DOHH2 (cell line): ENCODE results near the gene SIRPG.

ENCODE experiments used
- H3F3A ChIP-seq: fragments of 200-600 bp; sonication (generic), shearing (Covaris generic); 2 replicates; pipeline ENCODE4 v1.6.0; 2016; ENCODE audit warnings: antibody characterized with exemption, mild to moderate bottlenecking; ENCODE audit not compliant: control insufficient read depth, insufficient read depth
- H3K27ac ChIP-seq: fragments of 200-600 bp; sonication (generic); 2 replicates; pipeline ENCODE4 v1.5.1; 2014; ENCODE audit warnings: low read depth, mild to moderate bottlenecking, low read length, moderate library complexity
- H3K27me3 ChIP-seq: fragments of 200-600 bp; sonication (generic); 2 replicates; pipeline ENCODE4 v1.6.1; 2014; ENCODE audit warnings: mild to moderate bottlenecking, low read length, mixed read lengths; ENCODE audit not compliant: control insufficient read depth
- H3K36me3 ChIP-seq: fragments of 200-600 bp; sonication (generic); 2 replicates; pipeline ENCODE4 v1.6.1; 2014; ENCODE audit warnings: mild to moderate bottlenecking, low read length, moderate library complexity, mixed read lengths; ENCODE audit not compliant: control insufficient read depth
- H3K4me1 ChIP-seq: fragments of 200-600 bp; sonication (generic); 2 replicates; pipeline ENCODE4 v1.6.1; 2014; ENCODE audit warnings: mild to moderate bottlenecking, low read length, mixed read lengths; ENCODE audit not compliant: control insufficient read depth
- H3K4me2 ChIP-seq: fragments of 200-600 bp; sonication (generic); 2 replicates; pipeline ENCODE4 v1.6.0; 2014; ENCODE audit warnings: mild to moderate bottlenecking, low read length, moderate library complexity
- H3K4me3 ChIP-seq: fragments of 200-600 bp; sonication (generic); 2 replicates; pipeline ENCODE4 v1.5.1; 2014; ENCODE audit warnings: mild to moderate bottlenecking, low read length, mixed read lengths
- H3K79me2 ChIP-seq: fragments of 200-600 bp; sonication (generic); 2 replicates; pipeline ENCODE4 v1.6.1; 2014; ENCODE audit warnings: mild to moderate bottlenecking, low read length, mixed read lengths; ENCODE audit not compliant: control insufficient read depth
- H3K9me2 ChIP-seq: fragments of 200-600 bp; sonication (generic); replicated peaks from 2 replicates; pipeline ENCODE4 v1.6.1; 2014; ENCODE audit warnings: mild to moderate bottlenecking, low read length, mixed read lengths; ENCODE audit not compliant: control insufficient read depth
- H3K9me3 ChIP-seq: fragments of 200-600 bp; sonication (generic); 2 replicates; pipeline ENCODE4 v1.6.1; 2014; ENCODE audit warnings: antibody characterized with exemption, low read length, mixed read lengths; ENCODE audit not compliant: control insufficient read depth, insufficient read depth
- H4K20me1 ChIP-seq: fragments of 200-600 bp; sonication (generic); 2 replicates; pipeline ENCODE4 v1.6.0; 2014; ENCODE audit warnings: low read depth, mild to moderate bottlenecking, antibody characterized with exemption, low read length, moderate library complexity; ENCODE audit not compliant: control insufficient read depth, insufficient read depth
- EZH2phosphoT487 ChIP-seq: fragments of 200-600 bp; sonication (generic); IDR thresholded peaks from 2 replicates; pipeline ENCODE4 v1.6.1; 2017; ENCODE audit warnings: borderline replicate concordance, mild to moderate bottlenecking, antibody characterized with exemption, low read length, moderate library complexity, mixed read lengths
- TF ChIP-seq, protein P1 (sequence below): fragments of 200-600 bp; sonication (generic); IDR thresholded peaks from one replicate; pipeline ENCODE4 v1.5.1; 2014; ENCODE audit warnings: antibody characterized with exemption, mild to moderate bottlenecking, low read depth, low read length; ENCODE audit not compliant: poor library complexity, severe bottlenecking

Gene SIRPG

DNA sequence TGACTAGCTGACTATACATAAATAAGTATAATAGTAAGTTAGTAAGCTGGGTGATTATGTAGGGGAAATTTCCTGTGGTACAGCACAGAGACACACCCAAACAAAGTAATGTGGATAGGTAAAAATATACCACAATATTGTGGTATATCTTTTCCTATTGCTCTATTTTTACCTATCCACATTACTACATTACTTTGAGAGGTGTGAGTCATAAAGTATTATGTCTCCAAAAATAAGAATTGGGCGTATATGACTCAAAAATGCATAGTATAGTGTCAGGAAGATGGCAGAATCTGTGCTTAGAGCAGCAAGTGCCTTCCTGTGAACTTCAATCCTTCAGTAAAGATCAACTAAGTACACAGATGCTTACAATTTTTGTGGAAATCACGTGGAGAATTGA, 2.7 kb upstream of the SIRPG start:
- Histone ChIP-seq H3K4me1 (no peaks in the 10 kb centered on the region), H3K4me3 (no peak overlapping the region), H3K4me2 (no peak overlapping the region), H3K9me3 (no peaks in the 10 kb centered on the region), H3K36me3 (no peaks in the 10 kb centered on the region), H3K9me2 (no peaks in the 10 kb centered on the region), H3K27ac (no peak overlapping the region), H3K27me3 (peaks cover 18% of the 10 kb centered on the region), H4K20me1 (no peaks in the 10 kb centered on the region), H3K79me2 (no peaks in the 10 kb centered on the region), H3F3A (no peaks in the 10 kb centered on the region)
- TF ChIP-seq, protein P1, sequence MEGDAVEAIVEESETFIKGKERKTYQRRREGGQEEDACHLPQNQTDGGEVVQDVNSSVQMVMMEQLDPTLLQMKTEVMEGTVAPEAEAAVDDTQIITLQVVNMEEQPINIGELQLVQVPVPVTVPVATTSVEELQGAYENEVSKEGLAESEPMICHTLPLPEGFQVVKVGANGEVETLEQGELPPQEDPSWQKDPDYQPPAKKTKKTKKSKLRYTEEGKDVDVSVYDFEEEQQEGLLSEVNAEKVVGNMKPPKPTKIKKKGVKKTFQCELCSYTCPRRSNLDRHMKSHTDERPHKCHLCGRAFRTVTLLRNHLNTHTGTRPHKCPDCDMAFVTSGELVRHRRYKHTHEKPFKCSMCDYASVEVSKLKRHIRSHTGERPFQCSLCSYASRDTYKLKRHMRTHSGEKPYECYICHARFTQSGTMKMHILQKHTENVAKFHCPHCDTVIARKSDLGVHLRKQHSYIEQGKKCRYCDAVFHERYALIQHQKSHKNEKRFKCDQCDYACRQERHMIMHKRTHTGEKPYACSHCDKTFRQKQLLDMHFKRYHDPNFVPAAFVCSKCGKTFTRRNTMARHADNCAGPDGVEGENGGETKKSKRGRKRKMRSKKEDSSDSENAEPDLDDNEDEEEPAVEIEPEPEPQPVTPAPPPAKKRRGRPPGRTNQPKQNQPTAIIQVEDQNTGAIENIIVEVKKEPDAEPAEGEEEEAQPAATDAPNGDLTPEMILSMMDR: no peak
- no peak for TF ChIP-seq EZH2phosphoT487

- Histone ChIP-seq H4K20me1 (no peaks in the 10 kb centered on the region), H3K4me2 (no peak overlapping the region), H3K36me3 (no peaks in the 10 kb centered on the region), H3K27me3 (peaks cover 21% of the 10 kb centered on the region), H3K27ac (no peak overlapping the region), H3K9me3 (no peaks in the 10 kb centered on the region), H3F3A (no peaks in the 10 kb centered on the region), H3K4me3 (no peak overlapping the region), H3K9me2 (no peaks in the 10 kb centered on the region), H3K4me1 (peaks cover 4% of the 10 kb centered on the region; the same call in 1 of the 2 replicates), H3K79me2 (no peaks in the 10 kb centered on the region)
- TF ChIP-seq, protein P1: no peak
- TF ChIP-seq EZH2phosphoT487: no peak
These were observed 735 bp downstream of the SIRPG start for GRCh38 chr20:1656844-1657243.

- peaks cover 4% of the 10 kb centered on the region; the same call in 1 of the 2 replicates for H3K4me1 ChIP-seq
These were observed 2.6 kb downstream of the SIRPG start for GRCh38 chr20:1654996-1655395.

More at GRCh38 chr20:1654996-1655395, 2.6 kb downstream of the SIRPG start:
- Histone ChIP-seq H3K27ac (no peak overlapping the region), H3K4me2 (no peak overlapping the region), H3K9me2 (no peaks in the 10 kb centered on the region), H3F3A (no peaks in the 10 kb centered on the region), H3K4me3 (no peak overlapping the region), H3K79me2 (no peaks in the 10 kb centered on the region), H3K27me3 (peaks cover 26% of the 10 kb centered on the region), H3K36me3 (no peaks in the 10 kb centered on the region), H3K9me3 (no peaks in the 10 kb centered on the region), H4K20me1 (no peaks in the 10 kb centered on the region)
- TF ChIP-seq EZH2phosphoT487: no peak
- TF ChIP-seq, protein P1: no peak
